ENCODE measurements around the gene FBXW12. TPM values are rescaled to one million over a fixed set of nuclear protein-coding genes. Genes with fewer than 3 reads are reported as not detected.

The FBXW12 gene
- total and polyA plus RNA-seq, 2 donors (not counting 1 experiment from before 2014, with no cell fraction given) = not detected

GRCh38 chr3:48419149-48419548, 47.1 kb downstream of the FBXW12 start:
- Histone ChIP-seq H3K4me3 (ENCODE audit: control extremely low read depth in 1 of 5, extremely low read depth in 1 of 5, insufficient read depth in 1 of 5, low read depth in 2 of 5, low read length in 4 of 5) (no peak overlapping the region), H3K27ac (ENCODE audit: low read length in 2 of 2) (no peak overlapping the region), H3K4me2 (replicated peaks; ENCODE audit: low read depth, low read length, poor library complexity, severe bottlenecking) (no peak overlapping the region), H3K9me3 (ENCODE audit: control extremely low read depth in 1 of 3, control insufficient read depth in 2 of 3, insufficient read depth in 1 of 3, low read length in 2 of 3) (no peaks in the 10 kb centered on the region), H2AFZ (ENCODE audit: insufficient read depth, low read depth, low read length, poor library complexity, severe bottlenecking) (no peak overlapping the region), H3K9ac (ENCODE audit: low read length) (no peak overlapping the region), H3K36me3 (replicated peaks in 1 of 2; ENCODE audit: control extremely low read depth in 1 of 2, control insufficient read depth in 1 of 2, extremely low read depth in 1 of 2, insufficient read depth in 2 of 2, low read length in 1 of 2) (no peaks in the 10 kb centered on the region), H3K4me1 (ENCODE audit: control insufficient read depth in 2 of 2, insufficient read depth in 2 of 2, low read length in 2 of 2) (no peaks in the 10 kb centered on the region), H4K20me1 (ENCODE audit: control insufficient read depth, insufficient read depth, low read length, poor library complexity, severe bottlenecking) (no peaks in the 10 kb centered on the region), H3K27me3 (replicated peaks in 1 of 4; ENCODE audit: control extremely low read depth in 1 of 4, control insufficient read depth in 3 of 4, insufficient read depth in 4 of 4, low read length in 3 of 4) (no peaks in the 10 kb centered on the region), H3K79me2 (ENCODE audit: control insufficient read depth, insufficient read depth, low read length) (no peaks in the 10 kb centered on the region)
- DNase-seq = no peak
- intact Hi-C loops (cut with micrococcal nuclease) = no loop called here
- POLR2A ChIA-PET = no interaction called here
- TF ChIP-seq CTCF (IDR thresholded peaks at IDR 0.05) (no peak), EZH2 (IDR thresholded peaks at IDR 0.05; ENCODE audit: borderline replicate concordance, insufficient read depth, low read depth, low read length, poor library complexity, severe bottlenecking) (no peak)
- no peaks in the 10 kb centered on the region for H3K27me3 Mint-ChIP-seq
- H3K27ac Mint-ChIP-seq = no peak overlapping the region
- 89% methylated on average over 9 of the region's 9 CpGs for WGBS (ENCODE audit: insufficient coverage)
- no peaks in the 10 kb centered on the region for H3K4me1 Mint-ChIP-seq
- no peak overlapping the region for H3K4me3 Mint-ChIP-seq
- H3K9me3 Mint-ChIP-seq (ENCODE audit: insufficient read depth) = no peaks in the 10 kb centered on the region
- CTCF ChIA-PET = interaction anchor here (1.2 to 1.4 kb wide), 3 partner anchors 16 to 145 kb away, joined by 4 to 8 read pairs (median 4); no protein-coding TSS in a partner anchor
- ATAC-seq (ENCODE audit: low read depth) = no peak

DNA sequence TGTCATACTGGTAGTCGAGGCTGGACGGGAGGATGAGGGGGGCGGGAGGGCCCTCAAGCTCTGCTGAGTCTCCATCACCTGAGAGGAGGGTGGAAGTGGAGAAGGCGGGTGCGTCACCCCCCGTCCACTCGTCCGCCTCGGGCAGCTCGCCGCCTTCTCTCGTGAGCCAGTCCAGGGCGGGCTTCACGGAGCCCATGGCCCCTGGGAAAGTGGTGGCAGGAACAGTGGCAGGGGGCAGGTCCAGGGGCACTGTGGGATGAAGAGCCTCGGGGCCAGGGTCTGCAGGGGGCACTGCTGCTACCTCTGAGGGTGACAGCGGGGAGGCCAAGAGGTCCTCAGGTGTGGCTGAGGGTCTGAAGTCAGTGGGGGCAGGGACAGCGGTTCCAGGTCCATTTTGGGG, 47.6 kb downstream of the FBXW12 start:
- H3K27me3 Mint-ChIP-seq = no peaks in the 10 kb centered on the region
- DNase-seq = no peak
- H3K4me2 ChIP-seq (replicated peaks; ENCODE audit: low read depth, low read length, poor library complexity, severe bottlenecking) = no peak overlapping the region
- 90% methylated on average over 15 of the region's 17 CpGs for WGBS (ENCODE audit: insufficient coverage)
- H3K9ac ChIP-seq (ENCODE audit: low read length) = no peak overlapping the region
- TF ChIP-seq CTCF (IDR thresholded peaks at IDR 0.05) = no peak
- no peak for TF ChIP-seq EZH2 (IDR thresholded peaks at IDR 0.05; ENCODE audit: borderline replicate concordance, insufficient read depth, low read depth, low read length, poor library complexity, severe bottlenecking)
- H2AFZ ChIP-seq (ENCODE audit: insufficient read depth, low read depth, low read length, poor library complexity, severe bottlenecking) = no peak overlapping the region
- H3K9me3 Mint-ChIP-seq (ENCODE audit: insufficient read depth) = no peaks in the 10 kb centered on the region
- H3K9me3 ChIP-seq (ENCODE audit: control extremely low read depth in 1 of 3, control insufficient read depth in 2 of 3, insufficient read depth in 1 of 3, low read length in 2 of 3) = no peaks in the 10 kb centered on the region
- no peaks in the 10 kb centered on the region for H3K79me2 ChIP-seq (ENCODE audit: control insufficient read depth, insufficient read depth, low read length)
- no peak overlapping the region for H3K4me3 Mint-ChIP-seq
- H3K4me1 Mint-ChIP-seq = no peaks in the 10 kb centered on the region
- H3K27me3 ChIP-seq (replicated peaks in 1 of 4; ENCODE audit: control extremely low read depth in 1 of 4, control insufficient read depth in 3 of 4, insufficient read depth in 4 of 4, low read length in 3 of 4) = no peaks in the 10 kb centered on the region
- intact Hi-C loops (cut with micrococcal nuclease) = no loop called here
- ChIA-PET CTCF (interaction anchor here (1.2 to 1.4 kb wide), 3 partner anchors 15 to 146 kb away, joined by 4 to 8 read pairs (median 4); no protein-coding TSS in a partner anchor), POLR2A (no interaction called here)
- H3K4me3 ChIP-seq (ENCODE audit: control extremely low read depth in 1 of 5, extremely low read depth in 1 of 5, insufficient read depth in 1 of 5, low read depth in 2 of 5, low read length in 4 of 5) = no peak overlapping the region
- H3K36me3 ChIP-seq (replicated peaks in 1 of 2; ENCODE audit: control extremely low read depth in 1 of 2, control insufficient read depth in 1 of 2, extremely low read depth in 1 of 2, insufficient read depth in 2 of 2, low read length in 1 of 2) = no peaks in the 10 kb centered on the region
- no peak overlapping the region for H3K27ac Mint-ChIP-seq
- no peak overlapping the region for H3K27ac ChIP-seq (ENCODE audit: low read length in 2 of 2)
- no peak for ATAC-seq (ENCODE audit: low read depth)
- H4K20me1 ChIP-seq (ENCODE audit: control insufficient read depth, insufficient read depth, low read length, poor library complexity, severe bottlenecking) = no peaks in the 10 kb centered on the region
- no peaks in the 10 kb centered on the region for H3K4me1 ChIP-seq (ENCODE audit: control insufficient read depth in 2 of 2, insufficient read depth in 2 of 2, low read length in 2 of 2)

Data from B cell (primary cell).